Measurements from ENCODE around the gene LIN7B. TPM values are rescaled to one million over a fixed set of nuclear protein-coding genes. Genes with fewer than 3 reads are reported as not detected.

Gene LIN7B
- total and polyA plus RNA-seq, 2 of the 13 experiments (the other 11 are each of a cell fraction or from before 2014, with no cell fraction given), result 5.3 to 7.6 TPM

DNA sequence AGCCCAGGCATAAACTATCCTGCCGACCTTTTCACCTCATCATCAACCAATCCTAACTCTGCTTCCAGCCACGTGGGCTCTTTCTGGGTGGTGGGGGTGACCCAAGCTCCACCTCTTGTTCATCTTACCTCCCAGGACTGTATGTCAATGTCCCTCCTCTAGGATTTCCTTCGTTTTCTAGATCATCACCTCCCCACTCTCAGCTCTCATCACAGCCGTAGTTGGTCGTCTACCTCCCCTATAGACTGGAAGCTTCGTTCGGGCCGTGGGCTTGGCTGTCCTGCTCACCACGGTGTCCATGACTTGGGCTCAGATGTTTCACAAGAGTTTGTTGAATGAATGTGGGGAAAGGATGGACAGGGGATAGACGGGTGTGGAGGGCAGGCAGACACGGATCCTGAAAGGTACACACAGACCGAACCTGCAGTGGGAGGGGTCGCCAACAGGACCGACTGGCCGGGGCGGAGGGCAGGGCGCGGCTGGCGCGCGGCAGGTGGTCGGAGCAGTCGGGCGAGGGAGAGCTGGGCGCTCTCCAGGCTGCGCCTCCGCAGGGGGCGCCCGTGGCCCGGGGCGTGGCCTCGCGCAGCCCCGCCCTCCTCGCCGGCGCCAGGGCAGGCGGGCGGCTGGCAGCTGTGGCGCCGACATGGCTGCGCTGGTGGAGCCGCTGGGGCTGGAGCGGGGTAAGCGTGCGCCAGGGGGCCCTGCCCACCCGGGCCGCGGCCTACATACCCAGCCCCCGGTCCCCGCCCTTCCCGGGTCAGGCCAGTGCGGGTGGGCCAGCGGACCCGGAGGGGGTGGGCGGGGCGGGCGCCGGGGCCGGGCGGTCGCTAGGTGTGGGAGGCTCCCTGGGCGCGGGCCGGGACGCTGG lies at the start of gene LIN7B (continued):
- no peak for TF ChIP-seq ZNF710 (CRISPR knock-in tag; IDR thresholded peaks at IDR 0.05; ENCODE audit: borderline replicate concordance)
- TF ChIP-seq ZNF724P (CRISPR knock-in tag; IDR thresholded peaks at IDR 0.05; ENCODE audit: borderline replicate concordance), result no peak
- no peak for TF ChIP-seq SRSF1 (optimal IDR thresholded peaks at IDR 0.05; ENCODE audit: low read depth, low read length)
- TF ChIP-seq HCFC1 (IDR thresholded peaks at IDR 0.05; ENCODE audit: low read depth, low read length), result no peak
- no peak for TF ChIP-seq E2F2 (CRISPR knock-in tag; IDR thresholded peaks at IDR 0.05; ENCODE audit: borderline replicate concordance)
- TF ChIP-seq RFX5 (IDR thresholded peaks at IDR 0.05; ENCODE audit: low read depth, low read length), result no peak
- TF ChIP-seq ZNF556 (CRISPR knock-in tag; IDR thresholded peaks at IDR 0.05; ENCODE audit: borderline replicate concordance), result no peak
- no peak for TF ChIP-seq RFXANK (CRISPR knock-in tag; IDR thresholded peaks at IDR 0.05)
- TF ChIP-seq ZNF281 (CRISPR knock-in tag; IDR thresholded peaks at IDR 0.05; ENCODE audit: borderline replicate concordance), result 0 out of 2 replicates have a peak, but pooled peaks have one; percentile 7
- no peak for TF ChIP-seq ZNF777 (CRISPR knock-in tag; IDR thresholded peaks at IDR 0.05)
- no peak for TF ChIP-seq ZNF496 (CRISPR knock-in tag; IDR thresholded peaks at IDR 0.05; ENCODE audit: insufficient replicate concordance)
- TF ChIP-seq PRMT3 (CRISPR knock-in tag; IDR thresholded peaks at IDR 0.05; ENCODE audit: borderline replicate concordance, low read depth), result 0 out of 2 replicates have a peak, but pooled peaks have one; percentile 66
- no peak for TF ChIP-seq ZBTB10 (CRISPR knock-in tag; IDR thresholded peaks at IDR 0.05; ENCODE audit: borderline replicate concordance)
- peak; percentile 77; the same call in 1 of the 2 replicates for TF ChIP-seq ZNF431 (CRISPR knock-in tag; IDR thresholded peaks at IDR 0.05; ENCODE audit: borderline replicate concordance, low read depth)
- TF ChIP-seq, protein P1, sequence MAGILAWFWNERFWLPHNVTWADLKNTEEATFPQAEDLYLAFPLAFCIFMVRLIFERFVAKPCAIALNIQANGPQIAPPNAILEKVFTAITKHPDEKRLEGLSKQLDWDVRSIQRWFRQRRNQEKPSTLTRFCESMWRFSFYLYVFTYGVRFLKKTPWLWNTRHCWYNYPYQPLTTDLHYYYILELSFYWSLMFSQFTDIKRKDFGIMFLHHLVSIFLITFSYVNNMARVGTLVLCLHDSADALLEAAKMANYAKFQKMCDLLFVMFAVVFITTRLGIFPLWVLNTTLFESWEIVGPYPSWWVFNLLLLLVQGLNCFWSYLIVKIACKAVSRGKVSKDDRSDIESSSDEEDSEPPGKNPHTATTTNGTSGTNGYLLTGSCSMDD (CRISPR knock-in tag; IDR thresholded peaks at IDR 0.05), result no peak

Data from HepG2 (cell line).